Ovary (tissue), 3 donors: ENCODE results near the gene ITPR2.

Experiments
- EP300 ChIP-seq: sonication (generic); formaldehyde crosslinking; IDR thresholded peaks from one replicate; pipeline ENCODE4 v1.6.1; 2017; ENCODE audit warnings: antibody characterized with exemption
- POLR2A ChIP-seq: fragments of 450-650 bp; IDR thresholded peaks from one replicate; pipeline ENCODE4 v1.6.1; 2017; ENCODE audit warnings: antibody characterized with exemption, mild to moderate bottlenecking, moderate library complexity
- TF ChIP-seq, protein P1 (sequence below), 3 donors: fragments of 450-650 bp in 2 of 3; fragments of 200-600 bp in 1 of 3; IDR thresholded peaks; one replicate each; pipeline versions ENCODE4 v1.5.1 to v1.8.0; 2016 to 2022; ENCODE audit warnings: antibody characterized with exemption in 3 of 3, mild to moderate bottlenecking in 1 of 3
- donor health status: DM: no; HTN: no; CAD: no.

DNA sequence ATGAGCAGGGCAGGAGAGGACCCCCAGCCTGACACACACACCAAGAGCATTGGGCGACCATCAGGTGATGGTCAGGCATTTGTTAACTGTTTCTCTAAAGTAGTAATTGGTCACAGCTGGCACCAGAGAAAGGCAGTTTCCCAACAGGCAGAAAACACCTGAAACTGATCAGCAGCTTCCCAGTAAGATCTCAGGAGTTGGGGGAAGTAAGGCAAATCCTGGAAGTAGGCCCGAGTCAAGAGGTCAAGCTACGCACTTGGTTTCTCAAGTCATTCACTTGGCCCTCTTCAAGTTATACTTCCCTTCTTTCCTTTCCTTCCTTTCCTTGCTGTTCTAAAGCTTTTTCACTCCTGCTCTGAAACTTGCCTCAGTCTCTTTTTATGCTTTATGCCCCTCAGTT lies 501.9 kb downstream of the ITPR2 start:
- no peak for TF ChIP-seq EP300
- TF ChIP-seq, protein P1, sequence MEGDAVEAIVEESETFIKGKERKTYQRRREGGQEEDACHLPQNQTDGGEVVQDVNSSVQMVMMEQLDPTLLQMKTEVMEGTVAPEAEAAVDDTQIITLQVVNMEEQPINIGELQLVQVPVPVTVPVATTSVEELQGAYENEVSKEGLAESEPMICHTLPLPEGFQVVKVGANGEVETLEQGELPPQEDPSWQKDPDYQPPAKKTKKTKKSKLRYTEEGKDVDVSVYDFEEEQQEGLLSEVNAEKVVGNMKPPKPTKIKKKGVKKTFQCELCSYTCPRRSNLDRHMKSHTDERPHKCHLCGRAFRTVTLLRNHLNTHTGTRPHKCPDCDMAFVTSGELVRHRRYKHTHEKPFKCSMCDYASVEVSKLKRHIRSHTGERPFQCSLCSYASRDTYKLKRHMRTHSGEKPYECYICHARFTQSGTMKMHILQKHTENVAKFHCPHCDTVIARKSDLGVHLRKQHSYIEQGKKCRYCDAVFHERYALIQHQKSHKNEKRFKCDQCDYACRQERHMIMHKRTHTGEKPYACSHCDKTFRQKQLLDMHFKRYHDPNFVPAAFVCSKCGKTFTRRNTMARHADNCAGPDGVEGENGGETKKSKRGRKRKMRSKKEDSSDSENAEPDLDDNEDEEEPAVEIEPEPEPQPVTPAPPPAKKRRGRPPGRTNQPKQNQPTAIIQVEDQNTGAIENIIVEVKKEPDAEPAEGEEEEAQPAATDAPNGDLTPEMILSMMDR (IDR thresholded peaks at IDR 0.05): no peak
- no peak for TF ChIP-seq POLR2A
